Stimulated activated CD8-positive, alpha-beta memory T cell treated with anti-CD3 and anti-CD28 coated beads, Interleukin-7, amount 100 ng/mL, for 48 hours (primary cell): ENCODE measurements around the gene SSTR3.

Source experiments
- DNase-seq, 2 donors: peaks; one replicate each; pipeline ENCODE4 v3.0.0-alpha.2; 2020; ENCODE audit warnings: low read depth in 1 of 2; ENCODE audit errors: extremely low read depth in 1 of 2

The SSTR3 gene

DNA sequence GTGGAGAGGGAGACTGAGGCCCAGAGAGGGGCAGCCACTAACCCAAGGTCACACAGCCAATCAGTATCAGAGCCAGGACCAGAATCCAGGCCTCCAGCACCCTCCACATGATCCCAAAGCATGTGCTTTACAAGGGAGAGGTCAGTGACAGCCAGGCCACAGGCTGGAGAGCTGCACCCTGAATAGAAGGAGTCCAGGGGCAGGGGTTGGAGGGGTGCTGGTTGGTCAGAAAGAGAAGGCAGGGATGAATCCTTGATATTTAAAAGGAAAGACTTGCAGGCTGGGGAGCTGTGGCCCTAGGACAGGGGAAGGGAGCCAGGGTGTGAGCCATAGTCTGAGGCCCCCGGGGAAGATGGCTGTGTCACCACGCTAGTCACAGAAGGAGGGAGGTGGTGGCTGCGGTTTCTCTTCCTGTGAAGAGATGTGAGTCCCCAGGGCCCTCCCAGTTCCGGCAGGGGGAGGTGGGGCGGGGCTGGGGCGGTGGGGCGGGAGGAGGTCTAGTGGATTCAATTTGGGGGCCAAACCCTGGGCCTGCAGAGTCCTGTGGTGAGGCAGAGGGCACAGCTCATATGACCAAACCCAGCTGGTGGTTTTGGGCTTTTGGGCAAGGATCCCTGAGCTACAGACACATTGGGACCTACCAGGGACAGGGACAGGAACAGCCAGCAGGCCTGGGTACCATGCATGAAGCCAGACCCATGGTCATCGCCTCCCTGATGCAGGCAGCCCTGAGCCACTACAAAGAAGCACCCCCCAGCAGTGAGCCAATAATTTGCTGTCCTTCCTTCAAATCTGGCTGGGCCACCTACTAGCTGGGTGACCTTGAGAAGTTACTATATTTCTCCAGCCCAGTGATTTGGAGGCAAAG, 17.8 kb upstream of the SSTR3 start:
- peak; percentile 81 to 93 for DNase-seq

DNA sequence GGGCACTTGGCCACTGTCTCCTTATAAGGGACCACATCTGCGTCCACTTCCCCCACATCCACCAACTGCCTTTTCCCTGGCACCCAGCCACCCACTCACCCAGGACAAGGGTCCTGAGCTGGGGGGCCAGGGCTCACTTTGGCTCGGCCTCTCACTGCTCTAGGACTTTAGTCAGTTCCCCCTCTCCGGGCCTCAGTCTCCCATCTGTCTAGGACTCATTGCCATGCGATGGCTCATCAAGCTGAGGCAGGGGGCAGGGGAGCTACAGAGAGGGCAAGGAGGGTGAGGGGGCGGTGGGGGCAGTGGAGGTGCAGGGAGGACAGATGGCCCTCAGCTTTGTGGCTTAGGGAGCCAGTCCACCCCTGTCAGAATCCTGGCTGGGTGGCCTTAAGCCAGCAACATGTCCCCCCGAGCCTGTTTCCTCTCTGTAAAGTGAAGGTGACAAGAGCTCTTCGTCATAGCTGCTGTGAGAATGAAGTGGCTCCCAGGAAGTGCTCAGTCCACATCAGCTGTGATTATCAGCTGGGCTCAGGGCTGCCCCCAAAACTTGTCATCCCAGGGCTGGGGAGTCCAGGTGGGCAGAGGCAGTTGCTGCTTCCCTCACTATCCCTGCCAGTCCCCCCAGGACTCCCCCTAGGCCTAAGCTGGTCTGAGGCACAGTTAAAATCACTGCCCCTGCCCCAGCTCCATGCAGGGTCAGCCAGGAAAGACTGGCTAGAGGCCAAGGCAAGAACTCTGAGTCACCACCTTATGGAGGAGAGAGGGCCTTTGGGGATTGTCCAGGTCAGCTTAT, 16.9 kb upstream of the SSTR3 start:
- no peak for DNase-seq

DNA sequence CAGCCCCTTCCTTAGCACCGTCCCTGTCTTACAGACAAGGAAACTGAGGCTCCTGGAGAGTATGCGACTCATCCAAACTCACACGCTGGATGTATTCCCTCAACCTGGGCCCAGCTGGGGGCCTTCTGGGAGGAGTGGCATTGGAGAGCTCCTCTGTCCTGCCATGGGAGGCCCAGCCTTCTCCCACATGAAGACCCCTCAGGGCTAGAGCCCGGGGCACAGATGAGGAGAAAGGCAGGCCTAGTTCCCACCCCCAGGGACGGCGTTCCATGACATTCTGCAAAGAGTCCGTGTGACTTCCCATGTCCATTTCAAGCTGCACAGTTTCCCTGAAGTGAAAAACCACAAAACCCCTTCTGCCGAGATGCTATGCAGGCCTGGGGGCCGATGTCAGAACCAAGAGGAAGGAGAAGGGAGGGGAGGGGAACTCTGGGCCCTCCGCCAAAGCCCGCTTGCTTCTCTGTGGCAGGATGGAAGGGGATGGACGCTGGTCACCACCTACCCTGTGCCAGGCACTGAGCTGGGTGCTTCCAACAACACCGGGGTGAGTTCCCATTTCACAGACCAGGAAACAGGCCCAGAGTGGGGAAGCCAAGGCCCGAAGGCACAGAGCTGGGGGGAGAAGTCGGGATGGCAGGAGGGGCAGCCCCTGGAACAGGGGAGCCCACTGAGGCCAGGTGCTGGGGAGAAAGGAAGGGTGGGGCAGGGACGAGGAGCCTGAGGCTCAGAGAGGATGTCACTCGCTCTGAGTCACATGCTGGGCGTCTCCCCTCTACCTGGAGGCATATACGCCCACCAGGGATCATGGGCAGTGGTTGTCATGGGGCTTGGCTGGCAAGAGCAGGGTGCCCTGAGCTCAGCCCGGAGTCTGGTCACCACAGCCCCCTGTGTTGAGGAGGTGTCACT, 16.1 kb upstream of the SSTR3 start:
- DNase-seq = no peak

DNA sequence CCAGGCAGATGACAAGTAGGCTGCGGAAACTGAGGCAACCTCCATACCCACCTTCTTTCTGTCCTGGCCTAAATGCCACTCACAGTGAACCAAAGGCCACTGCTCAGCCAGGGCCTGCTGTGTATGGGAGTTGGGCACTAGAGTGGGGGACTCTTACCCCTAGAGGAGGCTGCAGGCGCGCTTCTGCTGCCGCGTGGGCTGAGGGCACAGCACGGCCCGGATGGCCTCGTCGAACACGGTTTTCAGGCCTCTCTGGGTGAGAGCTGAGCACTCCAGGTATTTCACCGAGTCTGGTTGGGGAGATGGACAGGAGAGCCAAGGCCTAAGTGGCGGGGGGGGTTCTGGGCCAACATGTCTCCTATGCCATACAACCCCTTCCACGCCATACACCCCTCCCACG, 14.2 kb upstream of the SSTR3 start:
- no peak for DNase-seq

DNA sequence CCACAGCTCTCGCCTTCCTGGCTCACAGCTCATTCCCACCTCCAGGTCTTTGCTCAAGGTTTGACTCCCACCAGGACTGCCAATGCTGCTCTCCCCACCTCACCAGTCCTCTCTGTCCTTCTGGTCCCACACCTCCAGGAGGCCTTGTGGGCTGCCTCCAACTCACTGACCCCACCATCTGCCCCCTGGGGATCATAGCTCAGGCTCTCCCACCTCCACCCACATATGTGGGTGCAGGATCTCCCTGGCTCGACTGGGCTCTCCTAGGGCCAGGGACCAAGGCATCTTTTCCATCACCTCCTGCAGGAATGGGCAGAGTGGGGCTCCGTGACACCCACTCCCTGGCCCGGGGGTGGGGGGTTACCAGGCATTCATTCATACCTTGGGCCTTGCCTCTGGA, 13.8 kb upstream of the SSTR3 start:
- no peak for DNase-seq

DNA sequence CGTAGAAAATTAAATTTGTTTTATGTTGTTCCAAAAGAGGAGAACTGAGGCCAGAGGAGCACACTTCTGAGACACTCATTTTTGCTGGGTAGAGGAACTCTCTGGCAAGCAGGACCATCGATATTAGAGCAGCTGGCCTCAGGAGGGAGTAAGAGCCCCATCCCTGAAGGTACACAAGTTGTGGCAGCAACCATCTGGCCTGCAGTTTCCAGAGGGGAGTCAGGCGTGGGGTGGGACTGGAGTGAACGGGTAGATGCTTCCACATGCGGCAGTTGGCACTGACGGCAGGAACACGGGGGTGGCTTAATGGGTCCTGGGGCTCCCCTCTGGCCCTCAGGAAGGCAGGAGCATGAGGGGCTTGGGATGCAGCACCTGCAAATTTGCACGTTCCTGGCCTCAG, 13.2 kb upstream of the SSTR3 start:
- no peak for DNase-seq

DNA sequence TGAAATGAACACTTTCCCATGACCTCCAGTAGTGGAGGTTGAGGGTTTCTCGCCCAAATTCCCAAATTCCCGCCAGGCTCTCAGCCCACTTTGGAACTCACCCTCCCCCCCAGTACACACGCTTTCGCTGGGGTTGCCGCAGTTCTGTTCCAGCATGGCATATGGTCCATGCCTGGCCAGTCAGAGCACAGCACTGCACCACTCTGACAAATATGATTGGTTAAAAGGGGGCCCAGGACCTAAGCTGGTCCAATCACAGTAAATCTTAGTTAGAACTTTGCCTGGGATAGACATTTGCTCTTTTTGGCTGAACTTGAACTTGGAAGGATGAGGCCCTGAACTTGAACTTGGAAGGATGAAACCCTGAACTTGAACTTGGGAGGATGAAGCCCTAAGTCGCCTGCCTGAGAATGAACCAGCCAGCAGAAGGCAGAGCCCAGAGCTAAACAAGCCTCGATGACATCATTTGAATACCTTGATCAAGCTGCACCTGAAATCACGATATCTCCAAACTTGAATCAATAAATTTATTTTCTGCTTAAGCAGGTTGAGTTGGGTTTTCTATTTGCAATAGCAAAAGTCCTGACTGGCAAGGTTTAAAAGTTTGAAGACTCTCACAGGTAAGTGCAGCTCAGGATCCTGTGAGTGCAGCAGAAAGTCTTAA, 12.6 kb upstream of the SSTR3 start:
- DNase-seq = no peak

DNA sequence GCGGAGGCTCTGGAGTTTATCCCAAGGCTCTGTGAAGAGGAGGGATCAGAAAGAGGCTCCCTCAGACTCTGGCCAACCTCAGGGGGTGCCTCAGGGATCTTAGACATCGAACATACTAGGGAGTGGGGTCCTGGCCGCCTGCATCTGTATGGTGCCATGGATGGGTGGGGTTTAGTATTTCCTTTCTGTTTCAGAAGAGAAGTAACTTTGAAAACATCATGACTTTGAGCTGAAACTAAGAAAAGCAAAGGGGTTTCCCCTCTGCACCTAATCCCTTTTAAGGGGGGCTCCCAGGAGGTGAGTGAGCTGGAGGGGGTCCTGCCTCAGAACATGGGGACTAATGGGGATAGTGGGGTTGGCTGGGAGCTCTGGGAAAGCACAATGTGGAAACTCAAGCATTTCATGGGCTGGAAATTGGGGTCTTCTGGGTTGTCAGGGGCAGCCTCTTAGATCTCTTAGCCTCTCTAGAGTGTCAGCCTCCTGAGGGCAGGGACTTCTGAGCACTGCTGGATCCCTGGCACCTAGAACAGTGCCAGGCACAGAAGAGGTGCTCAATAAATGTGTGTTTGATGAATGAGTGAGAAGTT, 11.8 kb upstream of the SSTR3 start:
- DNase-seq = no peak

DNA sequence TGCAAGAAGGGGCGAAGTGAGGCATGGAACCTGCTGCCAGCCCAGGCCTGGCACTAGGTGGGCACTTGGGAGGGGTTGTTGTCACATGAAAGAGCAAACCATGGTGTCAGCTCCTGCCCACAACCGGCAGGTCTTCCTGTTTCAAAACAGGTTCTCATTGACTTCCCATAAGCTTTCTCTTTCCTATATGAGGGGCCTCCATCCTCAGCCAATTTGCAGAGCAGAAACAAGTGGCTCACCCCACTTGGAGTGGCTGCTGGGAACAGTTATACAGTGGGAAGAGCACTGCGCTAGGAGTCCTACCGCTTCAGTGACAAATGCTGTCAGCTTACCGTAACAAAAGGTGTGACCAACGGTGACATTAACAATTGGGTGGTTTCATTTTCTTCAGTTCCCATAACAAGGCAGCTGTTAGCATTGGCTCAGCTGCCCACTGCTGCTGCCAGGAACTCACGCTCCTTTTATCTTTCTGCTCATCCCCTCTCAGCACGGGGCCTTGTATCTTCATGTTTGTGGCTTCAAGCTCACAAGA, 10.2 kb upstream of the SSTR3 start:
- no peak for DNase-seq

DNA sequence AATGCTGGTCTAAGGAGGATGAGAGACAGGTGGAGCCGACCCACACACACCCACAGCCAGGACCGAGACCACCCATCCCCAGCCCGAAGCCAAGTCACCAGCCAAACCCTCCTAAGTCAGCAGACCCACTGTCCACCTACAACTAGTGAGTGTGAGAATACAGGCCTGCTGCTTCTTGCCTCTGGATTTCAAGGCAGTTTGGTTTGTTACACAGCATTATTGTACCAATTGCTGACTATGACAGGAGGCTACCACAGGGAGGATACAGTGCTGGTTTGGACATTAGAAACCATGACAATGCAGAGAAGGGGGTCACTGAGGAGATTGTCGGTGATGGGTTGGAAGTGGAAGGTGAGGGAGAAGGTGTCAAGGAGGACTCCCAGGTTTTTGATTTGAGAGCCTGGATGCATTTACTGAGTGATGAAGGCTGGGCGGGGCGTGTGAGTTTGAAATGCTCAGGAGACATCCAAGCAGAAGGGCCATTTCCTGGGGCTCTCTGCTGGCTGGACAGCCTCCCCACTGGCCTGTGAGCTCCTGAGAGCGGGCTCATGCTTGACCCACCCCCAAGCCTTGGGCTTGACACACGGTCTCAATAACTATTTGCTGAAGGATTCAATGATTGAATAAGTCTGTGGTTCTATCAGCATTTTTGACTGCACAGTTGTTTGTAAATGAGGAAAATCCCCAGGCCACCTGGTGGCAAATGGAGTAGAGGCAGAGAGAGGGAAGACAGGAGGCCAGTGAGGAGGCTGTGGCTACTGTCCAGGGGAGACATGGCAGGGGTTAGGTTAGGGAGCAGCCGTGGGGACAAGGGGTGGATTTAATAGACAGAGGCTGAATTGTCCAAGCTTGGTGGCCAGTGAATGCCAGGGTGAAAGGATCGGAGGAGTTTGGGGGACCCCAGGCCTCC, 9.4 kb upstream of the SSTR3 start:
- no peak for DNase-seq

DNA sequence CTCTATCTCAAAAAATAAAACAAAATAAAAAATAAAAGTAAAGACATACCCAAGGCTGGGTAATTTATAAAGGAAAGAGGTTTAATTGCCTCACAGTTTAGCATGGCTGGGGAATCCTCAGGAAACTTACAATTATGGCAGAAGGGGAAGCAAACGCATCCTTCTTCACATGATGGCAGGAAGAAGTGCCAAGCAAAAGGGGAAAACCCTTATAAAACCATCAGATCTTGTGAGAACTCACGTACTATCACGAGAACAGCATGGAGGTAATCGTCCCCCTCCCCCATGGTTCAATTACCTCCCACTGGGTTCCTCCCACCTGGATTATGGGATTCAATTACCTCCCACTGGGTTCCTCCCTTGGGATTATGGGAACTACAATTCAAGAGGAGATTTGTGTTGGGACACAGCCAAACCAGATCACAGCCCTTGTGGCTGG, 8.3 kb upstream of the SSTR3 start:
- DNase-seq = no peak

DNA sequence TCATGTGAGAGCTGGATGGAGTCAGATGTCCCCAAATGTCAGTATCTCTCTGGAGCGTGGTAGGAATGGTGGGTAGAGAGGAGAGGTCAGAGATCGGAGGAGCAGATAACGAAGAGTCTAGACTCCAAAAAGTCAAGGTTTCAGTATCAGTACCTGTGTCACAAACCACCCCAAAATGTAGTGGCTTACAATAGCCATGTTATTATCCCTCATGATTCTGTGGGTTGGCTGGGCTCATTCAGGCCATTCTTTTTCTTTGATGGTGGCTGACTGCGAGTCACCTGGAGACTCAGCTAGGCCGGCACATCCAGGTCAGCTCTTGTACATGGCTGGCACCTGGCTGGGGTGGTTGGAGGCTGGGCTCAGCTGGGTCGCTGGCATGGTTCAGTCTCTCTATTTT, 7.3 kb upstream of the SSTR3 start:
- DNase-seq = no peak

DNA sequence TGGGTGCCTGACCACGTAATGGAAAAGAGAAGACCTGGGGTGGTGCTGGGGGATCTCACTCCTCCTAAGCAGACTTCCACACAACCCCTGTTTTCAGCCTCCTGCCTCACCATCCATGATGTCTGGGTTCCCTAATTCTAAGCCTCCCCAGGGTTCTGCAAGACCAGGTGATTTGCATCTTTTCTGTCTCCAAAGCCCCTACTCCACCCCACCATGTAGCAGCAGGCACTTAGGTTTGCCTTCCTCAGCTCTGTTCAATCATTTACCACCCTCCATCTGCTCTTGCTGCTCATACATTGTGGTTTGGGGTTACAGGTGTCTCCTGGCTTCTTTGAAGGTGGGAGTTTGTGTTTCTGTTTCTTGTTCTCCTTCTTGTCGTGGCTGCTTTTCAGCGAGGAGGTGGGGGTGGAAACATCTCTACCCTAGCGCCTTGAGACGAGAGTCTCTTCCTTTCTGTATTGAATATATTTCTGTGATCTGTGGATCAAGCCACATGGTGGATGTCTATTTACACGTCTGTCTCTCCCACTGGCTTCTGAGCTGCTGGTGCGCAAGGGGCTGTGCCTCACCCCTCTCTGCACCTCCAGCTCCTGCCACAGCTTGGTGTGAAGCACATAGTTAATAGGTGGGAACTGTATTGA, 6.6 kb upstream of the SSTR3 start:
- DNase-seq = peak in 1 of 2 donors; percentile 66

DNA sequence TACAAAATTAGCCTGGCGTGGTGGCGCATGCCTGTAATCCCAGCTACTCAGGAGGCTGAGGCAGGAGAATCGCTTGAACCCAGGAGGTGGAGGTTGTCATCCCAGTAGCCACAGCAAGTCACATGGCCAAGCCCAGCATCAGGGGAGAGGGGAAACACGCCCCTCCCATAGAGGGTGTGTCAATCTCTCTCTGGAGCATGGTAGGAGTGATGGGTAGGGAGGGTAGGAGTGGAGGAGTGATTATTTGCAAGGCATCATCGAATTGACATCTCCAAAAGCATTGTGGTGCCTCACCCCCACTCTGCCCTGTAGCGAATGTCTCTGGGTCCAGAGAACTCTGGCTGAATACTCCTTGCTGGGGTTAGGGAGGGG, 6.1 kb upstream of the SSTR3 start:
- no peak for DNase-seq

DNA sequence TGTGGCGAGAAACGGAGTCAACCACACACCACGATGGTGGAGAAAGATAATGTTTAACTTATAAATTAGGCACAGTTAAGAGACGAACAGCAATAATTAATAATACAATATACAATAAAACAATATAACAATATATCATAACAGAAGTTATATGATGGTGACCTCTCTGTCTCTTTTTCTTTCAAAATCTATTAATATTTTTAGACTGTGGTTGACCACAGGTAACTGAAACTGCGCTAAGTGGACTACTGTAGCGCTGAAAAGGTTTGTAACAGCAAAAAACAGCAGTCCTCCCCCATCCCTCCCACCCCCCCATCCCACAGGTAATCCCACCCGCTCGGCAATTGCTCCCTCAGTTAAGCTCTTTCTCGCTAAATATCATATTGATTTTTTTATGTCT, 3.6 kb upstream of the SSTR3 start:
- DNase-seq = no peak

DNA sequence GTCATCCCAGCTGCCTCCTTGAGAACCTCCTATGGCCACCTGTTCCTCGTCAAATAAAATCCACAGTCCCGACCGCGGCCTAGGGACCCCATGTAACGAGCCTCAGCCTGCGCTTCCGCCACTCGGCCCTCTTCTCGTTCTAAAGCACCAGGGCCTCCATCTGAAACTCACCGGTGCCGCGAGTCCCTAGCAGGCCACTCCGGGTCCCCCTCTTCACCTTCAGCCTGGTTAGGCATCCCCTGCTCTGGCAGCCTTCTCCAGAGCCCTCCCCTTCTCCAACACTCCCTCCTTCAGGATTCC, 2.4 kb upstream of the SSTR3 start:
- no peak for DNase-seq

DNA sequence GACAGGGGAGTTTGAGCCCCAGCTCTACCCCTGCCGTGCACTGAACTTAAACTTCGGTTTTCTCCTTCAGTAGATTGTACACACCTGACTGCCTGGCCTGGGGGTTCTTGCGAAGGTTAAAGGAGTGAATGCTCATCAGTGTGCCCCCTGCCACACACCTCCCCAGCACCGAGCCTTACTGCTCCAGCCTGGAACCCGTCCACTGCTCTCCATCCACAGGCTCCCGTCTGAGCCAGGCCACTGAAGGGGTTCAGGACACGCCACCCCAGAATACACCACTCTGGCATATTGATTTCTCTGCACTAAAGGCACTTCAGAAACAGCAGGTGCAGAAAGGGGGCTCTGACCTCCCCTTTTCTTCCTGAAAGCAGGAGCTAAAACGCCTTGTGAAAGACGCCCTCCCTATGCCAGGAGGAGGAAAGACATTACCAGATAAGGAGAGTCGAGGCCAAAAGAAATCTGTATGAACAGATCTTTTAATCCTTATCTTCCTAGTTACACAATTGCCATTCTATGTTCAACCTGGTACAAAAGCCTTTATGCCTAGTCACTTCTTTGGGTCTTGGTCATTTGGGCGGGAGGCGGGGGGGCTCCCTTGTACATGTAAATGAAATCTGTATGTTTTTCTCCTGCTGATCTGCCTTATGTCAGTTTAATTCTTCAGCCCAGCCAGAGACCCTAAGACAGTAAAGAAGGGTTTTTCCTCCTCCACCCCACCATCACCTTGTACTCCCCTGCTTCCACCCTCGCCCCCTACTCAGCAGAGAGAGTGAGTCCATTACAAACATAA, 1.9 kb upstream of the SSTR3 start:
- no peak for DNase-seq
